Mucosa of rectum (tissue), 2 donors: ENCODE measurements around the gene TTLL13.
A peak's percentile ranks its signal among the peaks of the same experiment; 100 is the strongest.

Experiments used
- H3K27ac ChIP-seq, 2 donors: one replicate each; pipeline ENCODE4 v1.7.0; 2013; ENCODE audit warnings: inconsistent platforms in 2 of 2, low read depth in 2 of 2, low read length in 2 of 2
- H3K27me3 ChIP-seq, 2 donors: one replicate each; pipeline ENCODE4 v1.7.0; 2013; ENCODE audit warnings: low read length in 2 of 2; ENCODE audit not compliant: control insufficient read depth in 2 of 2, insufficient read depth in 2 of 2
- H3K36me3 ChIP-seq, 2 donors: one replicate each; pipeline ENCODE4 v1.7.0; 2013; ENCODE audit warnings: low read length in 2 of 2; ENCODE audit not compliant: control insufficient read depth in 2 of 2, insufficient read depth in 2 of 2
- H3K4me1 ChIP-seq, 2 donors: one replicate each; pipeline ENCODE4 v1.7.0; 2013; ENCODE audit warnings: low read length in 2 of 2, mild to moderate bottlenecking in 1 of 2; ENCODE audit not compliant: control insufficient read depth in 2 of 2, insufficient read depth in 2 of 2
- H3K4me3 ChIP-seq, 2 donors: one replicate each; pipeline ENCODE4 v1.7.0; 2013; ENCODE audit warnings: low read length in 2 of 2
- H3K9ac ChIP-seq, 2 donors: one replicate each; pipeline ENCODE4 v1.7.0; 2013; ENCODE audit warnings: low read length in 2 of 2, low read depth in 1 of 2, mild to moderate bottlenecking in 1 of 2
- H3K9me3 ChIP-seq, 2 donors: one replicate each; pipeline ENCODE4 v1.7.0; 2013; ENCODE audit warnings: low read length in 2 of 2; ENCODE audit not compliant: control insufficient read depth in 2 of 2
- donor health status: healthy.
- donor health status: Normal muscosa, but diverticular disease.

TTLL13 gene

DNA sequence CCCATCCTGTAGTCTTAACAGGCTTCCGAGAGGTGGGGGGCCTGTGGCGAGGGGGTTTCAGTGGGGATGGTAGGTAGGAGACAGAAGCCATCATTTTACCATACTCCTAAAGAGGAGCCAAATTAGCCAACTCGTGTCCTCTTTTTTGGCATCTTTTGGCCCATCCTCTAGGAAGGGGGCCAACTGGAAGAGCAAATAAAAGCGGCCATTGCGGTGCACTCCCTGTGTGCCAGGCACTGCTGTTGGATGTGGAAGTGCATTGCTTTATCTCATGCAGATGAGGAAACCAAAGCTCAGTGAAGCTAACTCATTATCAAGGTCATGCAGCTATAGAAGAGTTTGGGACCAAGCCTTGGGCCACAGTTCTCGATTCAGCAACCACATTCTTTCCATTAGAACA lies 42.1 kb upstream of the TTLL13 start:
- Histone ChIP-seq H3K4me1 (peaks cover 33% of the 10 kb centered on the region in 2 donors), H3K9me3 (no peaks in the 10 kb centered on the region), H3K27ac (no peak overlapping the region), H3K4me3 (no peak overlapping the region), H3K27me3 (no peaks in the 10 kb centered on the region), H3K9ac (no peak overlapping the region), H3K36me3 (peaks cover 26 to 45% of the 10 kb centered on the region in 2 donors)

DNA sequence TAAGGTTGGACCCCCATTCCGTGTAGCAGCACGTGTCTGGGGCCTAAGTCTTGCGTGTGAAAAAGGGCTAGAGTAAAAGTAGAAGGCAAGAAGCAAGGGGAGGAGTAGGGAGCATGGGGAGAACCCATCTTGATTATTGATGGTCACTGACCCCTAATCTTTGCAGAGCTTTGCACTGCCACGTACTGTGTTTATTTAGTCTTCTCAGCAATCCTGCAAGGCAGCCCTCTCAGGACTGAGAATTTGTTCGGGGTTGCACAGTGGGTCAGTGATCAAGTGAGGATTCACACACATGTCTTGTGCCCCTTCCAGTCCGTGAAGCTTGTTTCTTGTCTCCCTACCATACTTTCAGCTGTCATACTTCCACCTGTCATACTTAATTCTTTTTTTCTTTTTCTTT lies 41.0 kb upstream of the TTLL13 start:
- Histone ChIP-seq H3K27me3 (no peaks in the 10 kb centered on the region), H3K9me3 (no peaks in the 10 kb centered on the region), H3K36me3 (peaks cover 29 to 48% of the 10 kb centered on the region in 2 donors), H3K27ac (no peak overlapping the region), H3K4me3 (no peak overlapping the region), H3K4me1 (peaks cover 35 to 36% of the 10 kb centered on the region in 2 donors), H3K9ac (no peak overlapping the region)

DNA sequence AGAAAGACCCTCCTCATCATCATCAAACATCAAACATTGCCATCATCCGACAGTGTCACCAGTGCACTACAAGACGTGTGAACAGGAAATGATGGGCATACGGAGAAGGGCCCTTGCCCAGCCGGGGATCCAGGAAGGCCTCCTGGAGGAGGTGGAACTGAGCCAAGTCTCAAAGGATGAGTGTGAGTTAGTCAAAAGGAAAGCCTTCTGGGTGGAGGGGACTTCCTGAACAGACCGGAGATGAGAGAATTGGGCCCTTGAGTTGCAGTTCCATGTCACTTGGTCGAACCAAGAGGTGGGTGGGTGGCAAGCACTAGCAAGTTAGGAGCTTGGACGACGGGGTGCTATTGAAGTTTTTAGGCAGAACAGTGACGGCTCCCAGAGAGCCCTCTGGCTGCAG lies 39.8 kb upstream of the TTLL13 start:
- peak overlapping the region in 1 of 2 donors; percentile 97 for H3K27ac ChIP-seq
- no peak overlapping the region for H3K4me3 ChIP-seq
- peaks cover 29 to 45% of the 10 kb centered on the region in 2 donors for H3K36me3 ChIP-seq
- no peak overlapping the region for H3K9ac ChIP-seq
- no peaks in the 10 kb centered on the region for H3K27me3 ChIP-seq
- peaks cover 34 to 44% of the 10 kb centered on the region in 2 donors for H3K4me1 ChIP-seq
- H3K9me3 ChIP-seq: no peaks in the 10 kb centered on the region

DNA sequence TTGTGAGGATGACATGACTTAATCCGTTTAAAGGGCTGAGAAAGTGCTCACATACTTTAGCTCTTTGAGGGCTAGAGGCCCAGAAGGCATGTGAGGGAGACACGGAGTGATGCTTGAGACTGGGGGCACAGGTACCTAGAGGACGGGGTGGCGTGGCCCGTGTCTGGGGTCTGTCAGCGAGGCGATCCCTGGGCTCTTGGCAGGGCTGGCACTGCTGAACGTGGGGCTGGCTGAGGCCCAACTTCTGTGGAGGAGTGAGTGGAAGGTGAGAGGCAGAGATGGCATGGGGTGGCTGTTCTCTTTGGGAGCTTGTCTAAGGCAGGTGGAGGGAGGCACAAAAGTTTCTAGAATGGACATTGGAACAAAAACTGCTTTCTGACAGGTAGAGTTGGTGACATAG lies 38.8 kb upstream of the TTLL13 start:
- Histone ChIP-seq H3K4me1 (peaks cover 37 to 48% of the 10 kb centered on the region in 2 donors), H3K9ac (peak overlapping the region; percentile 54 to 87), H3K27ac (peak overlapping the region; percentile 97 to 99), H3K27me3 (no peaks in the 10 kb centered on the region), H3K9me3 (no peaks in the 10 kb centered on the region), H3K4me3 (no peak overlapping the region), H3K36me3 (peaks cover 25 to 38% of the 10 kb centered on the region in 2 donors)

DNA sequence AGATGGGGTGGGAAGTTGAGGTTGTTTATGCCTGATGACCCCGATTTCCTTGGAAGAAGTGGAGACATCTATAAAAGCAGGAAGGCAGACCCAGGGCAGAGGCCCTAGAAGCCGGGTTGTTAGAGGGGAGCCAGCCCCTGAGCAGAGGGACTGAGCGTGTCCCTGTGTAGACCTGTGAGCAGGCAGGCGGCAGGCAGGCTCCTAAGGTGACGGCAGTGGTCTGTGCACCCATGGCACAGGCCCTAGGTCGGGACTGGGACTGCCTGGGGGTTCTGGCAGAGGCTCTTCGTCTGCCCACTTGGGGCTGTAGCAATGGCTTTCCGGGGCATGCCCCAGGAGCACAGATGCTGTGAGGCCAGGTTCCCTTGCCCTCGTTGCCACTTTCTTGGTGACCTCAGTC lies 38.3 kb upstream of the TTLL13 start:
- Histone ChIP-seq H3K9me3 (no peaks in the 10 kb centered on the region), H3K27ac (peak overlapping the region; percentile 97 to 99), H3K4me3 (peak overlapping the region; percentile 28 to 36), H3K36me3 (peaks cover 22 to 34% of the 10 kb centered on the region in 2 donors), H3K4me1 (peaks cover 37 to 48% of the 10 kb centered on the region in 2 donors), H3K27me3 (no peaks in the 10 kb centered on the region), H3K9ac (peak overlapping the region; percentile 54 to 87)

DNA sequence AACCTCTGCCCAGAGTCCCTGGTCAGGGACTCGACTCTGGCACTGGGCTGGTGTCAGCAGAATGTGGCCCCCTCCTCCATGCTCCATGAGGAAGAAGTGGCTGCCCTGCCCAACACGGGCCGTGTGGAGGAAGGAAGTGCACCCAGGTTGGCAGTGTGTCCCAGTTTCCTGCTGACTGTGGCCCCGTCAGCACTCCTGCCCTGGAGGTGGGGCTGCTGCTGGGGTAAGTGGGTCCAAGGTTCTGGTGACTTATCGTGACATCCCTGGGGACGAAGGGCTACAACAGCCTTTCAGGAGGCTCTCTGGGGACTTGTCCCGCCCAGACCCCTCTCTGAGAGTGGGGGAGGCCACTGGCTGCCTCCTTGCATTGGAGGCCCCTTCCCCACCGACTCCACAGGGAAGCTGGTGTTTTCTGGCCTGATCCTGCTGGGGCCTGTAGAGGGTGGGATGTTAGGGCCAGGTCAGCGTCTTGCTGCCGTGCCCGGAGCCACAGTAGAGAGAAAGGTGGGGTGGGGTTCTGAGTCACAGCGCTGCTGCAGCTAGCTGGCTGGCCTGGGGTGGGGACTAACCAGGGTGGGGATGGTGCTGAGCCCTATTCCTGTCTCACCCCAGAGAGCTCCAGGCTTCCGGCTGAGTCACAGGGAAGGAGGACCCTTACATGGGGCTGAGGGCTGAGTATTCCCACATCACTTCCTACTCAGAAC lies 37.8 kb upstream of the TTLL13 start:
- peak overlapping the region; percentile 28 to 36 for H3K4me3 ChIP-seq
- no peaks in the 10 kb centered on the region for H3K27me3 ChIP-seq
- peak overlapping the region; percentile 97 to 99 for H3K27ac ChIP-seq
- peaks cover 20 to 30% of the 10 kb centered on the region in 2 donors for H3K36me3 ChIP-seq
- H3K9ac ChIP-seq: peak overlapping the region; percentile 75 to 87
- H3K9me3 ChIP-seq: no peaks in the 10 kb centered on the region
- H3K4me1 ChIP-seq: peaks cover 37 to 48% of the 10 kb centered on the region in 2 donors

DNA sequence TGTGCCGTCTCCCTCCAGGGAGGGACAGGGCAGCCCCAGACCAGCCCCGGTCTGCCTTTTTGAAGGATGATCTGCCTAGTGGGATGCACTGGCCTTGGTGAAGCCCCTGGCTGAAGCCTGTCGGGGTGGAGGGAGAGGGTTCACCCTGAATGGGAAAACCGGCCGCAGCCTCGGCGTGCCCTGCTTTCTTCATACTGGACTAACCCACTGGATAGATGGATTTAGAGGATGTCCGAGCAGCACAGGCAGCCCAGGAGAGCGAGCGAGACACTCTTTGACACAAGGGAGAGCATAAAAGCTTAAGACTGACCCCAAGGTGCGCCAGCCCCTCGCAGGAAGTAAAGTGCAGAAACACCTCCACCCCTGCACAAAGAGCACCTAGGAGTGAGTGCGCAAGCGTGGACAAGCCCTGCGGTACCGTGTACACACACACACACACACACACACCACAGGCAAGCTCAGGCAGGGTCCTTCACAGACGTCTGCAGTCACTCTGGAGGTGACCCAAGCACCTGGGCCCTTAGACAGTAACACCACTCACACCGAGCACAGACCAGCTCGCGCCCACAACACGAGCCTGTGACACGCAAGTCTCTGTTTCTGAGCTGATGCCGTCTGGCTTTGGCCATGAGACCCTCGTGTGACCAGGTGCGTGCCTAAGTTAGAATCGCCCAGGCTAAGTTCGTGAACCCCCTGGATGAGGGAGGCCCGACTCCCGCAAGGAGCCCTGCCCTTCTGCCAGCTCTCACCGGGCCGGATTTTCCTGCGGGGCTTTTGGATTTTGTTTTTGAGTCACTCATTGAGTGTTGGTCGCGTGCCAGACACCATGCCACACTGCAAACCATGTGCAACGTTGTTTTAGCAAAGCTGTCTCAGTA lies 36.9 kb upstream of the TTLL13 start:
- H3K36me3 ChIP-seq: peaks cover 21 to 26% of the 10 kb centered on the region in 2 donors
- H3K4me1 ChIP-seq: peaks cover 37 to 48% of the 10 kb centered on the region in 2 donors
- H3K27ac ChIP-seq: peak overlapping the region; percentile 97 to 99
- H3K27me3 ChIP-seq: no peaks in the 10 kb centered on the region
- peak overlapping the region; percentile 11 to 26 for H3K4me3 ChIP-seq
- peak overlapping the region; percentile 52 to 87 for H3K9ac ChIP-seq
- H3K9me3 ChIP-seq: no peaks in the 10 kb centered on the region

DNA sequence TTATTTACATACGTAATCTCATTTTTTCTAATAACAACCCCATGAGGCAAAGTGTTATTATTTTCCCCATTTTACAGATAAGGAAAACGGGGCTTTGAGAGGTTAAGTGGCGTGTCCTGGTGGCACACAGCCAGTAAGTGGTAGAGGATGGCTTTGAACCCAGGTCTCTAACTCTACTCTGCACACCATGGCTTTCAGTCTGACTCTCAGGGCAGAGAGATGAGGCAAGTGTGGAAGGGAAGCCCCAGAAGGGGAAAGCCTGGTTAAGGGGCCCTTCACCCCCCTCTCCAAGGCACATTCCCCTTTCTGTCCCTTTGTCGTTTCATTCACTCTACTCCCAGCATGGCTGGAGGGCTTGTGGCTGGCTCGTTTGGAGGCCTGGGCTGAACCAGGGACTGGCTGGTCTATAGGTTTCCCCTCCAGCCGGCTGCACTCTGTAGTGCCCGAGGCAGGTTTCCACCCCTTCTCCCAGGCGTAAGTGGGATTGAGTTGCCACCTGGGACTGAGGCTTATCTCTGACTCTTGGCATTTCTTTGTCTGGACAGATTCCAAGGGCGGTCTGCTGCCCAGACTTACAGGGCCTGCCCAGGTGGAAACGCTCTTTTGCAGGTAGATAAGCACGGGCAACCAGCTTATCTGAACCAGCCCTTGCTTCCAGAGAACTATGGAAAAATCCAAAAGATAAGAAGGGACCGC lies 36.1 kb upstream of the TTLL13 start:
- H3K4me1 ChIP-seq: peaks cover 37 to 48% of the 10 kb centered on the region in 2 donors
- peak overlapping the region; percentile 97 to 99 for H3K27ac ChIP-seq
- peak overlapping the region; percentile 43 to 87 for H3K9ac ChIP-seq
- H3K27me3 ChIP-seq: no peaks in the 10 kb centered on the region
- H3K4me3 ChIP-seq: peak overlapping the region in 1 of 2 donors; percentile 26
- H3K36me3 ChIP-seq: peaks cover 26 to 30% of the 10 kb centered on the region in 2 donors
- H3K9me3 ChIP-seq: no peaks in the 10 kb centered on the region

DNA sequence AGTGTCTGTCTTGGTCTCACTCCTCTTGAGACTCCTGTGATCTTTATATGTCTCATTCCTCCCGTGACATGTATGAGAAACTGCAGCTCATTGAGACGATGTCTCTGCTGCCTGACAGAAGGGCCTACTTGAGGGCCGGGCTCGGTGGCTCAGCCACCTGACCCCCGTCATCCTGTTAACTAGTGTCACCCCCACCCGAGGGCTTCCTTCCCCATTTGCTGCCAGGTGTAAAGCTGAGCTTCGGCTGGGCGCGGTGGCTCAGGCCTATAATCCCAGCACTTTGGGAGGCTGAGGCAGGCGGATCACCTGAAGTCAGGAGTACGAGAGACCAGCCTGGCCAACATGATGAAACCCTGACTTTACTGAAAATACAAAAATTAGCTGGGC lies 35.5 kb upstream of the TTLL13 start:
- peak overlapping the region; percentile 97 to 99 for H3K27ac ChIP-seq
- H3K9me3 ChIP-seq: no peaks in the 10 kb centered on the region
- H3K27me3 ChIP-seq: no peaks in the 10 kb centered on the region
- peak overlapping the region; percentile 43 to 87 for H3K9ac ChIP-seq
- peaks cover 37 to 48% of the 10 kb centered on the region in 2 donors for H3K4me1 ChIP-seq
- peaks cover 27 to 29% of the 10 kb centered on the region in 2 donors for H3K36me3 ChIP-seq
- H3K4me3 ChIP-seq: no peak overlapping the region
